ENCODE results near the gene RBBP9.
"Not testable (repeated sequence)": the region's sequence is repeated elsewhere in the genome, so short reads cannot be mapped to it uniquely, and the experiment has no call there.

Gene RBBP9

DNA sequence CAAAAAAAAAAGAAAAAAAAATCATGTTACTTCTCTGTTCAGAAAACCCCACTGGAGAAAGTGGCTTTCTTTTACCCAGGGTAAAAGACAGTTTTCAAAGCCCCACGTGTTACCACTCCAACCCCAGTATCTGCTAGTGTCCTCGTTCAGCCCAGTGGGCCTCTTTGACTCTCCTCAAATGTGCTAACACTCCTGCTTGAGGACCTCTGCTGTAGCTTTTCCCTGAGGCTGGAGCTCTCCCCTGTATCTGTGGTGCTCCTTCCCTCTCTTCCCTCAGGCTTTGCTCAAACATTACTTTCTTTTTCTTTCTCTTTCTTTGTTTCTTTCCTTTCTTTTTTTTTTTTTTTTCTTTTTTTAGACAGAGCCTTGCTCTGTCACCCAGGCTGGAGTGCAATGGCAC, 26.0 kb upstream of the RBBP9 start:
- Mint-ChIP-seq H3K27ac (peak overlapping the region in 1 of 2 donors; percentile 27), H3K27me3 (no peaks in the 10 kb centered on the region), H3K36me3 (ENCODE audit: insufficient read depth) (peaks cover 44% of the 10 kb centered on the region), H3K9me3 (no peaks in the 10 kb centered on the region), H3K4me3 (no peak overlapping the region), H3K4me1 (ENCODE audit: low read depth in 2 of 2) (no peaks in the 10 kb centered on the region)
- DNase-seq (no peak), ATAC-seq (replicated peaks) (no peak)

DNA sequence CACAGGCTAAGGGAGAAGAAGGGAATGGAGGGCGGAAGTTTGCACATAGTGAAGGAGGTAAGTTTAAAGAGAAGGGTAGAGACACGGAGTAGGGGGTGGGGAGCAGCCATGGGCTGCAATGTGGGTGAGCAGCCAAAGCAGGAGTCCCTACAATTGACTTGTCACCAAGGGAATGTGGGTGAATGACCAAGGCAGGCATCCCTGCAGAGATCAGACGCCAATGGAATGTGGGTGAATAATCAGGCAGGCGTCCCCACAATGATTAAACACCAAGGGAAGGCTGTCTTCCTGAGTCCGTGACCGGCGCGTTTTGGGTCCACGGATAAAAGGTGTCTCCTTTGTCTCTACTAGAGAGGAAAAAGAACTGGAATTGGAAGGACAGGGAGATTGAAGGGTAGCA, 25.0 kb upstream of the RBBP9 start:
- not testable (repeated sequence) for H3K4me1 Mint-ChIP-seq (ENCODE audit: low read depth in 2 of 2); H3K27ac Mint-ChIP-seq; DNase-seq; ATAC-seq (replicated peaks); H3K27me3 Mint-ChIP-seq; H3K4me3 Mint-ChIP-seq; H3K9me3 Mint-ChIP-seq
- peaks cover 39% of the 10 kb centered on the region for H3K36me3 Mint-ChIP-seq (ENCODE audit: insufficient read depth)

DNA sequence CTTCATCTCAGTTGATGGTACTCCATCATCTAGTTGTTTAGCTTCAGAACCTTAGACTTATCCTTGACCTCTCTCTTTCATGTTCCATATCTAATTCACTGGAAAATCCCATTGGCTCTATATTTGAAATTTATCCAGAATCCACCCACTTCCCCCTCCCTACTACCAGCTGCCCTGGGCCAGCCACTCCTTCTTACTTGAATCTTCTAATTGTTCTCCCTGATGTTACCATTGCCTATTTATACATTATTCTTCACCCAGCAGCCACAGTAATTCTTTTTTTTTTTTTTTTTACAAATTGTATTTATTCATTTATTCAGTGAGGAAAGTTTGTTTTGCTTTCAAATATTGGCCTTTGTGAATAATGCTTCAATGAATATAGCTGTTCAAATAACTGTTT, 18.9 kb upstream of the RBBP9 start:
- H3K27me3 Mint-ChIP-seq: no peaks in the 10 kb centered on the region
- H3K4me1 Mint-ChIP-seq (ENCODE audit: low read depth in 2 of 2): peaks cover 3 to 11% of the 10 kb centered on the region in 2 donors
- no peak overlapping the region for H3K27ac Mint-ChIP-seq
- no peak overlapping the region for H3K4me3 Mint-ChIP-seq
- no peaks in the 10 kb centered on the region for H3K9me3 Mint-ChIP-seq
- no peak for ATAC-seq (replicated peaks)
- DNase-seq: no peak
- peaks cover 35% of the 10 kb centered on the region for H3K36me3 Mint-ChIP-seq (ENCODE audit: insufficient read depth)

DNA sequence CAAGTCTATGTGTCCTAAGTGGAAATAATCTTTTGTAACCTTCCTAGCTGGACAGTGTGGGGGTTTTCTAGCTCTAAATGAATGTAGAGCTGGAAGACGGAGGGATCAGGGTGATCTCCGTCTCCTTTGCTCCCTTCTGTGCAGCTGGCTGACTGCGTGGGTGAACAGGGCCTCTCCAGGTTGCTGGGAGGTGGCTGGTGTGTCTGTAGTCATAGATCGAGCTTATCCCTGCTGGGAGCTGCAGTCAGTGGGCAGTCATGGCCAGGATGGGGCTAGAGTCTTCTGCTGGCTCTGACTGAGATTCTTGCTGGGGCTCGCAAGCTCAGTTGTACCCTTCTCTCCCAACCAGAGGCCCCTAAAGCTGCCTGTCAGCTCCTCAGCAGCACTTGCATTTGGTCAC, 17.1 kb upstream of the RBBP9 start:
- peak overlapping the region in 1 of 2 donors; percentile 28 for H3K27ac Mint-ChIP-seq
- peaks cover 10 to 22% of the 10 kb centered on the region in 2 donors for H3K4me1 Mint-ChIP-seq (ENCODE audit: low read depth in 2 of 2)
- no peak for DNase-seq
- H3K4me3 Mint-ChIP-seq: no peak overlapping the region
- peaks cover 52% of the 10 kb centered on the region for H3K36me3 Mint-ChIP-seq (ENCODE audit: insufficient read depth)
- H3K27me3 Mint-ChIP-seq: no peaks in the 10 kb centered on the region
- no peaks in the 10 kb centered on the region for H3K9me3 Mint-ChIP-seq
- no peak for ATAC-seq (replicated peaks)

DNA sequence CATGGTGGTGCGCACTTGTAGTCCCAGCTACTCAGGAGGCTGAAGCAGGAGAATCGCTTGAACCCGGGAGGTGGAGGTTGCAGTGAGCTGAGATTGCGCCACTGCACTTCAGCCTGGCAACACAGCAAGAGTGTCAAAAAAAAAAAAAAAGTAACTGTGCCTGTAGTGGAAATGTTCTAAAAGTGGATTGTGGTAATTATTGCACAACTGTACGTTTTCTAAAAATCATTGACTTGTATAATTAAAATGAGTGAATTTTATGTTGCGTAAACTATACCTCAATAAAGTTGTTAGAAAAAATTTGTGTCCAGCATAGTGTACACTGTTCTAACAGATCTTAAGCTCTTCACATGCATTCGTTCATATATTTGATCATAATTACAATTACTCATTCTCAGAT, 16.2 kb upstream of the RBBP9 start:
- Mint-ChIP-seq H3K36me3 (ENCODE audit: insufficient read depth) (peaks cover 61% of the 10 kb centered on the region), H3K9me3 (no peaks in the 10 kb centered on the region), H3K4me3 (no peak overlapping the region), H3K27ac (no peak overlapping the region), H3K27me3 (no peaks in the 10 kb centered on the region), H3K4me1 (ENCODE audit: low read depth in 2 of 2) (peaks cover 14 to 28% of the 10 kb centered on the region in 2 donors)
- no peak for DNase-seq
- ATAC-seq (replicated peaks): no peak

DNA sequence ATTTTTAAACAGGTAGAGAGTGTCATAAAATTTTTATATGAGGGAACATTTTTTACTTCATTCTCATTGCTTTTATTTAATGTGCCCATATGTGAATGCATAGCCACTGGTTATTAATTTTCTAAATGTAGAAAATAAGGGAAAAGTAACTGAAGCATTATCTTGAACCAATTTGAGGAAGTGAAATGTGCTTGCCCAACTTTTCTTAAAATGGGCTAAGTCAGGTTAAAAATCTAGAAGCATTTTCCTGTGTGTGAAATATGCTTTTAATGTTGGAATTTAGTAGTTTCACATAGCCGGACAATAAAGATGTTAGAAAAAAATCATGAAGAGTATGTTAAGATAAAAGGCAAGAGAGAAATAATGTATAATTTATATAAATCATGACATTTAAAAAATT, 14.5 kb upstream of the RBBP9 start:
- DNase-seq (no peak), ATAC-seq (replicated peaks) (no peak)
- no peaks in the 10 kb centered on the region for H3K9me3 Mint-ChIP-seq
- H3K4me3 Mint-ChIP-seq: no peak overlapping the region
- H3K27me3 Mint-ChIP-seq: no peaks in the 10 kb centered on the region
- H3K36me3 Mint-ChIP-seq (ENCODE audit: insufficient read depth): peaks cover 74% of the 10 kb centered on the region
- no peak overlapping the region for H3K27ac Mint-ChIP-seq
- H3K4me1 Mint-ChIP-seq (ENCODE audit: low read depth in 2 of 2): peaks cover 24 to 33% of the 10 kb centered on the region in 2 donors

DNA sequence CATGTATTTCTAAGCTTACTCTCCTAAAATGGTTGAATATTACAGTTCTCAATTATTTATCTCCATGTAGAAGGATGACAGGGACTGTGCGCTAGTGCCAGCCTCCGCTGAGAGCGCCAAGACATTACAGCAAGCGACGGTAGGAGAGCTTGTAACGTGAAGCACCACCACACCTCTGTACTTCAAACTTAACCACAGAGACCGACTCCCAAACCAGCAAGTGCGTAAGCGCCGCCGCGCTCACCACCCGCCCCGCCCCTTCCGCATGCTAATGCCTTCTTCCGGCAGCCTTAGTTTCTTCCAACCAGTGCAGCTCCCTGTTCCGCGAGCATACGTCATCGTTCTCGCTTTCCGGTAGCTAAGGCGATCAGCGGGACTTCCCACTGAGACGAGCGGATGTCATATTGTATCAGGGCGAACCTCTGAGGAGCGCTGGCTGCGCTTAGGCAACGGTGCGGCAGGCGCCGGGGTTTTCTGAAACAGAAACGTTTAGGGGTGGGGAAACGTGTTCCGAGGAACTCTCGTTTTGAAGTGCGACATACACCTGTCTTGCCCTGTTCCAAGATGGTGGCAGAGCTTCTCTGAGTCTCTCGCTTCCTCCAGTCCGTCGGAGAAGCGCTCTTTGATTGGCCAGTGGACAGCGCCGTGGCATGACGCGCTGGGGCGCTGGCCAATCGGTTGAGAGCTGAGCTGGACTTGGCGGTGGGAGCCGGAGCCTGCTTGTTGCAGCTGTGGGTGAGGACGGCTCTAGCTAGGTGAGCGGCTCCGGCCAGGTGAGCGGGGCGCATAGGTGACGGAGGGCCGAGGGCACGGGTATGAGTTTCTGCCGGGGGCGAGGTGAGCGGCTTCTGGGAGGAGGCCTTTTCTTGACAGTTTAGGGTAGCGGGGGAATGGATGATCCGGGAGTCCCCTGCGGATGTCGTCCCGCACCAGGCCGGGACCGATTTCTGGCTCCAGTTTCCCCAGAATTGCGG, 10.5 kb upstream of the RBBP9 start, which contains the start of gene SEC23B:
SEC23B (plus strand) TSS at position 723 of the 974 bp plus-strand sequence. CDS start 2,896 bp downstream, outside the sequence.
- DNase-seq (peak; percentile 98 to 99 (median 98)), ATAC-seq (replicated peaks) (peak; percentile 82)
- H3K36me3 Mint-ChIP-seq (ENCODE audit: insufficient read depth): peaks cover 54% of the 10 kb centered on the region
- H3K27me3 Mint-ChIP-seq: peaks cover 0 to 2% of the 10 kb centered on the region in 2 donors
- H3K4me1 Mint-ChIP-seq (ENCODE audit: low read depth in 2 of 2): peaks cover 22 to 23% of the 10 kb centered on the region in 2 donors
- H3K27ac Mint-ChIP-seq: peak within 1 kb of the TSS; percentile 100
- H3K4me3 Mint-ChIP-seq: peak within 1 kb of the TSS; percentile 98 to 99
- no peaks in the 10 kb centered on the region for H3K9me3 Mint-ChIP-seq

DNA sequence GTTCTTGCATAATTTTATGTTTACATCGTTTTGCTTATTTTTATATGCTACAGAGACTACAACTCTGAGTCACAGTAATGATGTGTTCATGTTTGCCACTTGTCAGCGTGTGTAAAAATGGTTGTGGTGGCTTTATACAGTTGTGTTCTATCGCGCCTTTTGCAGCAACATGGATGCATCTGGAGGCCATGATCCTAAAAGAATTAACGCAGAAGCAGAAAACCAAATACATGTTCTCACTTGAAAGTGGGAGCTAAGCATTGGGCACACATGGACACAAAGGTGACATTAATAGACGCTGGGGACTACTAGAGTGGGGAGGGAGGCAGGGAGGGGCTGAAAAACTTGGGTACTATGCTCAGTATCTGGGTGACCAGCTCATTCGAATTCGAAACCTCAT, 9.7 kb upstream of the RBBP9 start:
- H3K9me3 Mint-ChIP-seq: no peaks in the 10 kb centered on the region
- H3K27me3 Mint-ChIP-seq: peaks cover 6 to 9% of the 10 kb centered on the region in 2 donors
- peaks cover 22 to 23% of the 10 kb centered on the region in 2 donors for H3K4me1 Mint-ChIP-seq (ENCODE audit: low read depth in 2 of 2)
- H3K36me3 Mint-ChIP-seq (ENCODE audit: insufficient read depth): peaks cover 49% of the 10 kb centered on the region
- peak overlapping the region; percentile 100 for H3K27ac Mint-ChIP-seq
- H3K4me3 Mint-ChIP-seq: peak overlapping the region; percentile 98 to 99
- DNase-seq: peak in 1 of 3 experiments; percentile 8
- ATAC-seq (replicated peaks): no peak

DNA sequence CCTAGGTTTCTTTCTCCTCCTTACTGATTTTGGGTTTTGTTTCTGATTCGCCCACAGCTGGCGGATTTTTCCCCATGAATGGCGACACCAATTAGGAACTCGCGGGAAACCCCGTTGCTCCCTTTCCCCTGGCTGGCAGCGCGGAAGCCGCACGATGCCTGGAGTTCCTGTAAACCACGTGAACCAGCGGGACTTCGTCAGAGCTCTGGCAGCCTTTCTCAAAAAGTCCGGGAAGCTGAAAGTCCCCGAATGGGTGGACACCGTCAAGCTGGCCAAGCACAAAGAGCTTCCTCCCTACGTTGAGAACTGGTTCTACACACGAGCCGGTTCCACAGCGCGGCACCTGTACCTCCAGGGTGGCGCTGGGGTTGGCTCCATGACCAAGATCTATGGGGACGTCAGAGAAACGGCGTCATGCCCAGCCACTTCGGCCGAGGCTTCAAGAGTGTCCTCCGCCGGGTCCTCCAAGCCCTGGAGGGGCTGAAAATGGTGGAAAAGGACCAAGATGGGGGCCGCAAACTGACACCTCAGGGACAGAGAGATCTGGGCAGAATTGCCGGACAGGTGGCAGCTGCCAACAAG, 7.5 kb upstream of the RBBP9 start:
- DNase-seq: no peak
- Mint-ChIP-seq H3K36me3 (ENCODE audit: insufficient read depth) (peaks cover 29% of the 10 kb centered on the region), H3K27ac (no peak overlapping the region), H3K4me1 (ENCODE audit: low read depth in 2 of 2) (peaks cover 14 to 16% of the 10 kb centered on the region in 2 donors), H3K4me3 (no peak overlapping the region), H3K9me3 (no peaks in the 10 kb centered on the region), H3K27me3 (peaks cover 7 to 13% of the 10 kb centered on the region in 2 donors)
- ATAC-seq (replicated peaks): no peak

DNA sequence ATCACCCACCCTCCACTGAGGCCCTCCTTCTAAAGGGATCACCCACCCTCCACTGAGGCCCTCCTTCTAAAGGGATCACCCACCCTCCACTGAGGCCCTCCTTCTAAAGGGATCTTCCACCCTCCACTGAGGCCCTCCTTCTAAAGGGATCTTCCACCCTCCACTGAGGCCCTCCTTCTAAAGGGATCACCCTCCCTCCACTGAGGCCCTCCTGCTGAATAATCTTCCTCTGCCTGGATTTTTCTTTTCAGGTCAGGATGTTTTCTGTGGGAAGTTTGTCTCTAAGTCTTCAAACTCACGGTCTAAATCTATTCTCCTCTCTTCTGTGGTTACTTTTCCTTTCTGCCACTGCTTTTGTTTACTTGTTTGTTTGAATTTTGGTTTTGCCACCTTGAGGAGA, 4.6 kb upstream of the RBBP9 start:
- not testable (repeated sequence) for H3K4me3 Mint-ChIP-seq; H3K9me3 Mint-ChIP-seq; H3K27ac Mint-ChIP-seq; DNase-seq; H3K4me1 Mint-ChIP-seq (ENCODE audit: low read depth in 2 of 2); ATAC-seq (replicated peaks); H3K36me3 Mint-ChIP-seq (ENCODE audit: insufficient read depth)
- H3K27me3 Mint-ChIP-seq: peaks cover 7 to 13% of the 10 kb centered on the region in 2 donors

DNA sequence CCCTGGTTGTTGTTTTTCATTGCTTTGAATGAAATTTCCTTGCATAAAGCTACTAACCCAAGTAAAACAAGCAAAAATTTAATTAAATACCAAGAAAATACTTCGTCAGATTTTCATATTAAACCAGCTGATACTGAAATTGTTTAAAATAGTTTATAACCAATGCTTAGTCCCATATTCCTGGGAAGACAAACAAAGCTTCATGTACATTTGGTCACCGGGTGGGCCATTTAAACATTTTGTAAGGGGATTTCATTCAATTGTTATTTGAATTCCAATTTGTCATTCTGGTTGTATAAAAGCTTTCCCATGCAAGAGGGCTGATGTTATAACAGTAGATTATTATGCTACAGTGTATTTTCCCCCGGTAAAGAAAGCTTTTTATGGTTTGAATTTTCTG, 578 bp upstream of the RBBP9 start:
- DNase-seq: no peak
- H3K9me3 Mint-ChIP-seq: no peaks in the 10 kb centered on the region
- peak overlapping the region in 1 of 2 donors; percentile 90 for H3K27ac Mint-ChIP-seq

DNA sequence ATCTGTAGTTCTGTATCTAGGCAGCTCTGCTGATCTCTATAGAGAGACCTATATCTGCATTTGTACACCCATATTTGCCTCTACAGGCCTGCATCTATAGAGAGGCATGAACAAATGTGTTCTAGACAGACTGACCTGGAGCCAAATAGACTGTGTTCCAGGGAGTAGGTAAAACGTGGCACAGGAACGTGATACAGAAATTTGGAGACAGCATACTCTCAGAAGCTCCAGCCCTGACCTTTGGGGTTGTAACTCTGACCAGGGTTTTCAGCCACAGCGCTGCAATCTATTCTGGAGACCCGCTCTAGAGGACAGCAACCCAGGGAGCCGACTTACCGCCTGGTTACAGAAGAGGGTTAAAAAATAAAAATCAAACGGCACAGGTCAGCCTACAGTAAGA, 983 bp downstream of the RBBP9 start:
- peaks cover 7% of the 10 kb centered on the region for H3K36me3 Mint-ChIP-seq (ENCODE audit: insufficient read depth)
- DNase-seq (no peak), ATAC-seq (replicated peaks) (no peak)
- H3K4me3 Mint-ChIP-seq: peak overlapping the region; percentile 95 to 98
- H3K27me3 Mint-ChIP-seq: no peaks in the 10 kb centered on the region
- H3K9me3 Mint-ChIP-seq: no peaks in the 10 kb centered on the region
- peaks cover 10 to 16% of the 10 kb centered on the region in 2 donors for H3K4me1 Mint-ChIP-seq (ENCODE audit: low read depth in 2 of 2)
- peak overlapping the region; percentile 83 to 90 for H3K27ac Mint-ChIP-seq

More for the DNA sequence above, 578 bp upstream of the RBBP9 start:
- Mint-ChIP-seq H3K27me3 (peaks cover 7 to 12% of the 10 kb centered on the region in 2 donors), H3K4me1 (ENCODE audit: low read depth in 2 of 2) (peaks cover 10 to 16% of the 10 kb centered on the region in 2 donors), H3K4me3 (peak overlapping the region; percentile 95 to 98), H3K36me3 (ENCODE audit: insufficient read depth) (no peaks in the 10 kb centered on the region)
- ATAC-seq (replicated peaks): no peak

DNA sequence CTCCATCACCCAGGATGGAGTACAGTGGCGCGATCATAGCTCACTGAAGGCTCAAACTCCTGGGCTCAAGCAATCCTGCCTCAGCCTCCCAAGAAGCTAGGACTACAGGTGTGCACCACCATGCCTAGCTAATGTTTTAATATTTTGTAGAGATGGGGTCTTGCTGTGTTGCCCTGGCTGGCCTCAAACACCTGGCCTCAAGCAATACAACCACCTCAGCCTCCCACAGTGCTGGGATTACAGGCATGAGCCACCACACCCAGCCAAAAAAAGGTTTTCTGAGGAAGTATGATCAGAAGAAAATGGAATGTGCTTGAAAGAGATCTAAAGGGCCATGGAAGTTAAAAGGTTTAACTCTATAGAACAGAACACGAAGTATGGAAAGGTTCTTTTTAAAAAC, 8.7 kb downstream of the RBBP9 start:
- Mint-ChIP-seq H3K27ac (no peak overlapping the region), H3K4me3 (no peak overlapping the region), H3K4me1 (ENCODE audit: low read depth in 2 of 2) (no peaks in the 10 kb centered on the region), H3K36me3 (ENCODE audit: insufficient read depth) (peaks cover 25% of the 10 kb centered on the region), H3K9me3 (no peaks in the 10 kb centered on the region), H3K27me3 (no peaks in the 10 kb centered on the region)
- ATAC-seq (replicated peaks) (no peak), DNase-seq (no peak)

Data from effector memory CD8-positive, alpha-beta T cell (primary cell).